GM12878 (cell line): ENCODE results near the gene MRTFA. TPM values are rescaled to one million over a fixed set of nuclear protein-coding genes. Genes with fewer than 3 reads are reported as not detected.
A peak's percentile ranks its signal among the peaks of the same experiment; 100 is the strongest.

Experiments
- ATAC-seq: fragments of 200-7000 bp; cut with Tn5 transposase; 3 replicates; pipeline ENCODE4 v1.9.1; 2020; ENCODE audit warnings: mild to moderate bottlenecking, moderate library complexity
- BruUV-seq: library from RNA; stranded (reverse); fragments of 400-500 nt; replicated peaks from 2 replicates; lab custom pipeline; 2021; lab: Mats Ljungman, UMichigan
- CTCF ChIA-PET: fragments of 300-600 bp; sonication (Branson Sonifier 250); formaldehyde crosslinking; extraction: SDS; loops from one replicate; lab custom pipeline; 2021; ENCODE audit warnings: inconsistent platforms; lab: Yijun Ruan, JAX
- POLR2A ChIA-PET: fragments of 350-600 bp; formaldehyde crosslinking; extraction: SDS; loops from one replicate; lab custom pipeline; 2021; ENCODE audit warnings: inconsistent platforms; lab: Charles Lee
- RAD21 ChIA-PET: fragments of 300-600 bp; sonication (Branson Sonifier 250); formaldehyde crosslinking; loops from one replicate; lab custom pipeline; 2023; ENCODE audit warnings: antibody characterized with exemption; ENCODE audit not compliant: unreplicated experiment; lab: Charles Lee
- SMC1A ChIA-PET: fragments of 300-600 bp; sonication (Branson Sonifier 250); formaldehyde crosslinking; loops from one replicate; lab custom pipeline; 2023; ENCODE audit not compliant: unreplicated experiment, uncharacterized antibody; lab: Charles Lee
- DNase-seq: peaks from one replicate; pipeline ENCODE4 v3.0.0-alpha.2; 2011; ENCODE audit warnings: low read depth, low spot score
- FAIRE-seq: peaks from 3 replicates; lab custom pipeline; 2011; peaks lifted over from hg19 to GRCh38; lab: Jason Lieb, UNC
- H2AFZ ChIP-seq: 2 replicates; pipeline ENCODE4 v1.6.0; 2011; ENCODE audit warnings: low read depth, low read length, control low read depth; ENCODE audit not compliant: control insufficient read depth
- H3K27ac ChIP-seq: 2 replicates; pipeline ENCODE4 v1.5.1; 2011; ENCODE audit warnings: control low read depth; ENCODE audit not compliant: control insufficient read depth, insufficient read depth
- H3K27me3 ChIP-seq, 2 experiments: replicated peaks in 1 of 2; 2 replicates each; pipeline versions ENCODE4 v1.6.0 to v1.6.1; 2011; ENCODE audit warnings: low read length in 1 of 2; ENCODE audit not compliant: control insufficient read depth in 2 of 2, insufficient read depth in 2 of 2
- H3K36me3 ChIP-seq, 2 experiments: 2 replicates each; pipeline ENCODE4 v1.5.1; 2011; ENCODE audit warnings: low read length in 1 of 2; ENCODE audit not compliant: control insufficient read depth in 2 of 2, insufficient read depth in 2 of 2
- H3K4me1 ChIP-seq: 2 replicates; pipeline ENCODE4 v1.6.1; 2011; ENCODE audit warnings: mild to moderate bottlenecking, low read length, moderate library complexity, mixed read lengths; ENCODE audit not compliant: control insufficient read depth, insufficient read depth
- H3K4me2 ChIP-seq: 2 replicates; pipeline ENCODE4 v1.6.0; 2011; ENCODE audit warnings: control low read depth; ENCODE audit not compliant: control insufficient read depth, insufficient read depth
- H3K4me3 ChIP-seq: fragments of 200-600 bp; sonication (generic); 2 replicates; pipeline ENCODE4 v1.5.1; 2016
- H3K79me2 ChIP-seq: 2 replicates; pipeline ENCODE4 v1.6.0; 2011; ENCODE audit warnings: low read length; ENCODE audit not compliant: control insufficient read depth, insufficient read depth
- H3K9ac ChIP-seq: 2 replicates; pipeline ENCODE4 v1.8.0; 2011; ENCODE audit warnings: low read length, control low read depth, mixed read lengths; ENCODE audit not compliant: control insufficient read depth, insufficient read depth
- H3K9me3 ChIP-seq: replicated peaks from 3 replicates; pipeline ENCODE4 v1.5.1; 2011; ENCODE audit warnings: mild to moderate bottlenecking, low read length; ENCODE audit not compliant: control insufficient read depth, insufficient read depth
- H4K20me1 ChIP-seq: 2 replicates; pipeline ENCODE4 v1.6.0; 2011; ENCODE audit not compliant: control insufficient read depth, insufficient read depth
- KLF5 ChIP-seq: fragments of 450-650 bp; IDR thresholded peaks from 2 replicates; pipeline ENCODE4 v1.6.1; 2014; ENCODE audit warnings: mild to moderate bottlenecking; ENCODE audit not compliant: partially characterized antibody
- NFYA ChIP-seq: IDR thresholded peaks from 2 replicates; pipeline ENCODE4 v1.6.1; 2011; ENCODE audit warnings: low read depth, mild to moderate bottlenecking, low read length, improper control_type of control experiment, borderline replicate concordance
- POLR2AphosphoS5 ChIP-seq: IDR thresholded peaks from 2 replicates; pipeline ENCODE4 v1.6.1; 2011; ENCODE audit warnings: mild to moderate bottlenecking, low read length, inconsistent platforms
- RB1 ChIP-seq: fragments of 450-650 bp; formaldehyde crosslinking; IDR thresholded peaks from 2 replicates; pipeline ENCODE4 v1.6.1; 2017; ENCODE audit warnings: mild to moderate bottlenecking, borderline replicate concordance
- RELB ChIP-seq: fragments of 450-650 bp; IDR thresholded peaks from 2 replicates; pipeline ENCODE4 v1.6.1; 2017; ENCODE audit warnings: low read depth, mild to moderate bottlenecking, moderate library complexity
- REST ChIP-seq: IDR thresholded peaks from 2 replicates; pipeline ENCODE4 v1.6.1; 2012; ENCODE audit warnings: mild to moderate bottlenecking, low read depth, low read length
- RFX5 ChIP-seq: IDR thresholded peaks from 2 replicates; pipeline ENCODE4 v1.6.1; 2011; ENCODE audit warnings: low read depth, low read length, improper control_type of control experiment
- RUNX3 ChIP-seq: IDR thresholded peaks from 2 replicates; pipeline ENCODE4 v1.6.1; 2012; ENCODE audit warnings: low read length, inconsistent platforms
- ZNF687 ChIP-seq: fragments of 450-650 bp; IDR thresholded peaks from 2 replicates; pipeline ENCODE4 v1.6.1; 2017; ENCODE audit warnings: mild to moderate bottlenecking, moderate library complexity
- WGBS: methylation state at CpG from one replicate; pipeline ENCODE4 v1.1.6; 2016; ENCODE audit warnings: low lambda C conversion rate; ENCODE audit not compliant: insufficient replicate concordance, insufficient coverage; ENCODE audit errors: missing lambda C conversion rate; 5-methylcytosine and 5-hydroxymethylcytosine counted together
- in situ Hi-C: fragments of 300-500 bp; cut with MboI; formaldehyde crosslinking; loops from 9 replicates; pipeline ENCODE4 v1.14.3; 2018; ENCODE audit warnings: mixed read lengths
- intact Hi-C: fragments of 100-400 bp; cut with micrococcal nuclease; formaldehyde crosslinking; loops from one replicate; pipeline ENCODE4 v1.14.2; 2022; ENCODE audit not compliant: unreplicated experiment
- polyA plus RNA-seq, 11 experiments: library from polyadenylated mRNA; depleted of rRNA in 4 of 11; unstranded in 6 of 11; stranded (reverse) in 5 of 11; fragments of >200 nt; fragmentation: Nextera tagmentation in 4 of 11; fragmentation: Illumina TruSeq in 1 of 11; extraction: Ambion mirVana in 4 of 11; extraction: Trizol in 1 of 11; gene quantifications; 1 replicate in 1 of 11; 2 replicates in 10 of 11; pipeline versions ENCODE4 v1.2.1 to v1.2.3, GENCODE V29; 2011 to 2016; ENCODE audit warnings: inconsistent platforms in 2 of 11, missing spikeins in 2 of 11, low read depth in 1 of 11
- total RNA-seq, 4 experiments: library from RNA; depleted of rRNA in 3 of 4; stranded (reverse); fragments of >200 nt in 3 of 4; fragmentation: Illumina TruSeq in 1 of 4; extraction: Trizol in 1 of 4; gene quantifications; 2 replicates each; pipeline versions ENCODE4 v1.2.1 to v1.2.3, GENCODE V29; 2013 to 2021

The MRTFA gene
- total and polyA plus RNA-seq, 10 of the 15 experiments (the other 5 are each of a cell fraction or from before 2014, with no cell fraction given) = 2.0 to 63.9 (median 17.9) TPM

- ATAC-seq = 0 out of 3 replicates have a peak, but pooled peaks have one; percentile 9
- no peaks in the 10 kb centered on the region for H3K27me3 ChIP-seq
- H3K79me2 ChIP-seq = peaks cover 25% of the 10 kb centered on the region
- no peaks in the 10 kb centered on the region for H4K20me1 ChIP-seq
- intact Hi-C loops (no loop called here), in situ Hi-C loops (no loop called here)
- CTCF ChIA-PET = interaction anchor here (1.0 to 3.4 kb wide), 2 partner anchors 10 kb away, joined by 6 to 17 read pairs; no protein-coding TSS in a partner anchor
- POLR2A ChIA-PET = interaction anchor here (2.6 kb wide), 1 partner anchor 8 kb away, joined by 6 read pairs; no protein-coding TSS in a partner anchor
- no peak overlapping the region for H3K27ac ChIP-seq
- no TSS peak for BruUV-seq
- peaks cover 35% of the 10 kb centered on the region for H3K4me1 ChIP-seq
- 100% methylated on average over 1 of the region's 1 CpG for WGBS
- peaks cover 0 to 2% of the 10 kb centered on the region in 2 experiments; a peak in 1 of 4 replicates for H3K36me3 ChIP-seq
- SMC1A ChIA-PET = interaction anchor here (0.6 to 2.9 kb wide), 6 partner anchors 18 to 143 kb away, joined by 3 to 15 read pairs (median 4); no protein-coding TSS in a partner anchor
- H2AFZ ChIP-seq = no peak overlapping the region
- H3K9ac ChIP-seq = no peak overlapping the region
- H3K9me3 ChIP-seq = no peaks in the 10 kb centered on the region
- no peak for FAIRE-seq
- no peak for DNase-seq
- H3K4me3 ChIP-seq = no peak overlapping the region
- RAD21 ChIA-PET = interaction anchor here (0.5 kb wide), 1 partner anchor 210 kb away, joined by 3 read pairs; no protein-coding TSS in a partner anchor
- no peak overlapping the region for H3K4me2 ChIP-seq
- no peak for TF ChIP-seq ZNF687
- TF ChIP-seq NFYA = no peak
- no peak for TF ChIP-seq POLR2AphosphoS5
- TF ChIP-seq RB1 = no peak
- peak; percentile 22; the same call in 1 of the 2 replicates for TF ChIP-seq RUNX3
- TF ChIP-seq KLF5 = no peak
- no peak for TF ChIP-seq RFX5
- no peak for TF ChIP-seq RELB
- no peak for TF ChIP-seq REST
- TF ChIP-seq, all 136 proteins: peak for 1
Measured at GRCh38 chr22:40502919-40503318, 133.6 kb downstream of the MRTFA start.
